CD4-positive, alpha-beta T cell treated with Interleukin-1 beta for 1 hour (primary cell): ENCODE data around the gene KDM4B.

Experiments
- DNase-seq, 2 donors: peaks; one replicate each; pipeline ENCODE4 v3.0.0-alpha.2; 2020 to 2022

KDM4B gene

GRCh38 chr19:5093948-5094718 is 125.2 kb downstream of the KDM4B start:
- no peak for DNase-seq

GRCh38 chr19:5094768-5095567 is 126.1 kb downstream of the KDM4B start:
- DNase-seq, result no peak

GRCh38 chr19:5095568-5095850 is 126.6 kb downstream of the KDM4B start:
- DNase-seq, result no peak

GRCh38 chr19:5096536-5096935 is 127.6 kb downstream of the KDM4B start:
- DNase-seq, result no peak

- DNase-seq, result no peak
These were observed 128.5 kb downstream of the KDM4B start for GRCh38 chr19:5097331-5097930.

- DNase-seq, result no peak
These were observed 129.2 kb downstream of the KDM4B start for GRCh38 chr19:5097959-5098623.

GRCh38 chr19:5098646-5099045 is 129.7 kb downstream of the KDM4B start:
- no peak for DNase-seq

GRCh38 chr19:5099701-5100221 is 130.8 kb downstream of the KDM4B start:
- DNase-seq, result no peak

- no peak for DNase-seq
These were observed 133.0 kb downstream of the KDM4B start for GRCh38 chr19:5101871-5102270.

- DNase-seq, result no peak
These were observed 133.6 kb downstream of the KDM4B start for GRCh38 chr19:5102520-5102919.

- no peak for DNase-seq
These were observed 134.3 kb downstream of the KDM4B start for GRCh38 chr19:5103061-5103701.

- DNase-seq, result no peak
These were observed 135.0 kb downstream of the KDM4B start for GRCh38 chr19:5103812-5104410.

- no peak for DNase-seq
These were observed 136.0 kb downstream of the KDM4B start for GRCh38 chr19:5104871-5105351.

- no peak for DNase-seq
These were observed 137.3 kb downstream of the KDM4B start for GRCh38 chr19:5106191-5106726.

GRCh38 chr19:5106971-5107370 is 138.1 kb downstream of the KDM4B start:
- DNase-seq, result no peak

GRCh38 chr19:5107432-5108122 is 138.7 kb downstream of the KDM4B start:
- DNase-seq, result no peak

- no peak for DNase-seq
These were observed 139.2 kb downstream of the KDM4B start for GRCh38 chr19:5108123-5108596.

- DNase-seq, result no peak
These were observed 140.0 kb downstream of the KDM4B start for GRCh38 chr19:5108866-5109265.

- DNase-seq, result no peak
These were observed 140.6 kb downstream of the KDM4B start for GRCh38 chr19:5109560-5109959.

GRCh38 chr19:5110546-5110945 is 141.6 kb downstream of the KDM4B start:
- DNase-seq, result no peak

- no peak for DNase-seq
These were observed 142.1 kb downstream of the KDM4B start for GRCh38 chr19:5111051-5111450.
